ENCODE measurements around the gene HIF1AN.
A peak's percentile ranks its signal among the peaks of the same experiment; 100 is the strongest.

Gene HIF1AN

GRCh38 chr10:100508266-100508665 lies 27.5 kb upstream of the HIF1AN start:
- in situ Hi-C loops (cut with HindIII; ENCODE audit: low sequenced_read_pairs): no loop called here
- no peak for DNase-seq (ENCODE audit: low read depth)
- no peak overlapping the region for H3K4me3 ChIP-seq (ENCODE audit: low read depth, low read length)
- no peak for TF ChIP-seq CTCF (IDR thresholded peaks at IDR 0.05; ENCODE audit: low read depth, low read length, missing control alignments)

GRCh38 chr10:100508691-100509150 lies 27.0 kb upstream of the HIF1AN start:
- peak; percentile 31 for DNase-seq (ENCODE audit: low read depth)
- peak; percentile 72 for TF ChIP-seq CTCF (IDR thresholded peaks at IDR 0.05; ENCODE audit: low read depth, low read length, missing control alignments)
- in situ Hi-C loops (cut with HindIII; ENCODE audit: low sequenced_read_pairs): no loop called here
- H3K4me3 ChIP-seq (ENCODE audit: low read depth, low read length): no peak overlapping the region

- no peak overlapping the region for H3K4me3 ChIP-seq (ENCODE audit: low read depth, low read length)
- in situ Hi-C loops (cut with HindIII; ENCODE audit: low sequenced_read_pairs): no loop called here
- DNase-seq (ENCODE audit: low read depth): no peak
- TF ChIP-seq CTCF (IDR thresholded peaks at IDR 0.05; ENCODE audit: low read depth, low read length, missing control alignments): no peak
Measured at GRCh38 chr10:100509241-100509840, 26.4 kb upstream of the HIF1AN start.

GRCh38 chr10:100510533-100511308 lies 25.0 kb upstream of the HIF1AN start:
- TF ChIP-seq CTCF (IDR thresholded peaks at IDR 0.05; ENCODE audit: low read depth, low read length, missing control alignments): no peak
- no peak for DNase-seq (ENCODE audit: low read depth)
- H3K4me3 ChIP-seq (ENCODE audit: low read depth, low read length): no peak overlapping the region
- in situ Hi-C loops (cut with HindIII; ENCODE audit: low sequenced_read_pairs): no loop called here

GRCh38 chr10:100515612-100516011 lies 20.1 kb upstream of the HIF1AN start:
- DNase-seq (ENCODE audit: low read depth): no peak
- in situ Hi-C loops (cut with HindIII; ENCODE audit: low sequenced_read_pairs): no loop called here
- no peak overlapping the region for H3K4me3 ChIP-seq (ENCODE audit: low read depth, low read length)
- TF ChIP-seq CTCF (IDR thresholded peaks at IDR 0.05; ENCODE audit: low read depth, low read length, missing control alignments): no peak

GRCh38 chr10:100516847-100517246 lies 18.9 kb upstream of the HIF1AN start:
- DNase-seq (ENCODE audit: low read depth): no peak
- H3K4me3 ChIP-seq (ENCODE audit: low read depth, low read length): no peak overlapping the region
- TF ChIP-seq CTCF (IDR thresholded peaks at IDR 0.05; ENCODE audit: low read depth, low read length, missing control alignments): peak; percentile 7
- in situ Hi-C loops (cut with HindIII; ENCODE audit: low sequenced_read_pairs): no loop called here
